HG03159 (cell line): ENCODE data around the gene SPINK1.
A peak's percentile ranks its signal among the peaks of the same experiment; 100 is the strongest.
"Not testable (repeated sequence)": the region's sequence is repeated elsewhere in the genome, so short reads cannot be mapped to it uniquely, and the experiment has no call there.

Experiments used
- ATAC-seq: cut with Tn5 transposase; IDR thresholded peaks from one replicate; pipeline ENCODE4 v1.9.1; 2021; ENCODE audit warnings: mild to moderate bottlenecking, moderate library complexity; ENCODE audit not compliant: unreplicated experiment

The SPINK1 gene

DNA sequence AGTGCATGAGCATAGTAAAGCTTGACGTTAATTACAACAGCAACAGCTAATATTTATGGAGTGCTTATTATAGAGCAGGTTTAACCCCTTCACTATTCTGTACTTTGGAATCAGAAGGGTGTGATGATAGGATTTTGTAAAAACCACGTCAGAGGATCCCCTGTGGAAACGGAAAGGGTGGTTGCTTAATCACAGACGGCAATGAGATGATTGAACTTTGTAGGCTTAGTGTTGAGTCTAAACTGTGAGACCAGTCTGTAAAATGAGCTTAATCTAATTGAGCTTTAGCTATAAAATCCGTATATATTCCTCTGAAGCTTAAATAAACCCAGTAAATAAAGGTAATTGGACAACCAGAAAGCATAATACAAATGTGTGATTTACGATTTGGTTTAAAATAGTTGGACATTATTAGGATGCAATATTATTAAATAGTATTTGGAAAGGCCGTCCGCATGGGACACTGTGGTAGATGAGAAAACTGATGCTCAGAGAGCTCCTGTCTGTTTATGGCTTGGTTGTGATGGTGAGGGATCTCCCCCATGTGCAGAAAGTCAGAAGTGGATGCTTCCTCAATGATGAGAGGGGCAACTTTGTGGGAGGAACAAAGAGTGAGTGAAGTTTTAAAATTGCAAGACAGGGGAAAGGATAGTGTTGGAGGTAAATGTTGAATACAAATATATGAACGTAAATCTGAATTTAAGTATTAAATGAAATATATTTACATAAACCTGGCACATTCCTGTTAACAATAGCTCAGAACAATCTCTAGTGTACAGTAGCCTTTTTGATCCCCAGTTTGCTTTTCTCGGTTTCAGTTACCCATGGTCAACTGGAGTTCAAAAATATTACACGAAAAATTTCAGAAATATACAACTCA is 23.7 kb upstream of the SPINK1 start:
- ATAC-seq, result no peak

- ATAC-seq, result no peak
These were observed 22.9 kb upstream of the SPINK1 start for GRCh38 chr5:147854331-147854730.

DNA sequence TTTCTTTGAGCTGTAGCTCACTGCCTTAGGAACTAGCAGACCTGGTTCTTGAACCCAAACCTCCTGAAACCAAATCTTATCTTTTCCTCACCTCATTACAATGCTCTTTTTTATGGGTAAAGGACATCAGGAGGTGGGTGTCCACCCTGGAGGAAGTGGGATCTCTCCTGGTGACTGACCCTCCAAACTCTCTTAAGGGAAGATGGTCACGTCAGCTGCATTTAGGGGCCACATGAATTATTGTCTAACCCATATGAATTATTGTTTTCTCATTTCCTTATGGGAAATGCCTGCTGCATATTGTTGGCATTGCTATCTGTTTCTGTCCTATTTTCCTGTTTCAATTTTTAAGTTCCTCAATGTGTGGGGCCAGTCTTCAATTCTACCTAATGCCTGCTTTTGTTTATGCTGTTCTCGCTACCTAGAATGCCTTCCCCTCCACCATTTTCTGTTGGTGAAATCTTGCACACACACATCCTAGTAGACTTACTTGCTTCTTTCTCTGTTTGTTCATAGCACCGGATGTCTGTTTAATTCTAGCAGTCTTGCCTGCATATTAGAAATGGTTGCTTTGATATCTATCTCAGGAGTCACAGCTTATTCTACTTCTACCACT is 22.0 kb upstream of the SPINK1 start:
- ATAC-seq, result no peak

- no peak for ATAC-seq
These were observed 20.9 kb upstream of the SPINK1 start for GRCh38 chr5:147852365-147852764.

GRCh38 chr5:147851578-147851977 is 20.1 kb upstream of the SPINK1 start:
- ATAC-seq, result no peak

DNA sequence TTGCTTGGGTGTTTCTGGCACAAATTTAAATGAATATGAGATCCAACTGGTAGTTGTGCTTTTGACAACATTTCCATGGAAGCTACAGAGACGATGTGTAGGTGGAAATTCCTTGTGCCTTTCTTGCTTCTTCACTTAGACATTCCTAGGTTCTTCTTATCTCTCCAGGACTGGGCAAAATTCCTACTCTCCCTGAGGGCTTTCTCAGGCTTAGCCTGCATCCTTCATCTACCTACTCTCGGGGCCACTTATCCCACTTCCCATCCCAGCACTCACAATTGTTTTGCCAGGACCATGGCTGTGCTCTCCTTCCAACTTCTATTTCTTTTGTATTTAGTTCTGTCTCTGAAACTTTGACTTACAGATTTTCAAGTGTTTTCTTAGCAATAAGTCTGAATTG is 17.8 kb upstream of the SPINK1 start:
- no peak for ATAC-seq

- ATAC-seq, result no peak
These were observed 14.1 kb upstream of the SPINK1 start for GRCh38 chr5:147845618-147846017.

DNA sequence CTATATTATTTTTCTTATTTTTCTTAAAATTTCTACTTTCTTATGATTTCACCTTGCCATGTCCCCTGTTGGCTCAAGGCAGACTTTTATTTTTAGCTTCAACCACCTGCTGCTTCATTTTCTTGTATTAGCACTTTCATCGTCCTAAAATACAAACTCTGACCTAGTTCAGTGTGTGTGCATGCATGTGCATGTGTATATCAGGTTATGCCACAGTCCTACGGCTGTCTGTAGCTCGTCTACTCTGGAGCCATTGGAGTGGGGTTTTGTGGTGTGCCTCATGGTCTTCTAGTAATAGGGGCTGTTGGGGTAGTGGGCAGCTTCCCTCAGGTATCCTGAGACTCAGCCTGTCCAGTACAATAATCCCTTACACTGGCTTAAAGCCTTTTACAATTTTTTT is 13.4 kb upstream of the SPINK1 start:
- ATAC-seq, result no peak

- ATAC-seq, result no peak
These were observed 11.4 kb upstream of the SPINK1 start for GRCh38 chr5:147842869-147843268.

- ATAC-seq, result no peak
These were observed 5.0 kb upstream of the SPINK1 start for GRCh38 chr5:147836439-147836838.

- ATAC-seq, result no peak
These were observed 3.9 kb upstream of the SPINK1 start for GRCh38 chr5:147835386-147835798.

DNA sequence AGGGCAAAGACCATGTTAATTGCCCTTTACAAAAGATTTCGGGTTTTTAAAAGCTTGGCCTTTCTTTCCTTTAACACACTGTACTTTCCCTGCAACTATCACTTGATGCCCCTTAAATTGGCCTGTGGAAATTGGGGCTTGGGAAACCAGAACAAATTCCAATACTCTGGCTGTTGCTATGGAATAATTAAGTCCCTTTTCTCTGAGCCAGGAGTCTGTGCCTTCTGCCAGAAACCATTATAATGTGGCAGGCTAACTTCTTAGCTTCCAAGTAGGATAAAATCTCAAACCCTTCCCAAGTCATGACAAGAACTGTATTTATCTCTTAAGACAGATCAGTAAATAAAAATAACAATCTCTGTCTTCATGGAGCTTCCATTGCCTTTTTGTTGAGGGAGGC is 1.1 kb upstream of the SPINK1 start:
- no peak for ATAC-seq

GRCh38 chr5:147830035-147830434 is 1.4 kb downstream of the SPINK1 start:
- no peak for ATAC-seq

- not testable (repeated sequence) for ATAC-seq
These were observed 4.5 kb downstream of the SPINK1 start for GRCh38 chr5:147827017-147827416.

DNA sequence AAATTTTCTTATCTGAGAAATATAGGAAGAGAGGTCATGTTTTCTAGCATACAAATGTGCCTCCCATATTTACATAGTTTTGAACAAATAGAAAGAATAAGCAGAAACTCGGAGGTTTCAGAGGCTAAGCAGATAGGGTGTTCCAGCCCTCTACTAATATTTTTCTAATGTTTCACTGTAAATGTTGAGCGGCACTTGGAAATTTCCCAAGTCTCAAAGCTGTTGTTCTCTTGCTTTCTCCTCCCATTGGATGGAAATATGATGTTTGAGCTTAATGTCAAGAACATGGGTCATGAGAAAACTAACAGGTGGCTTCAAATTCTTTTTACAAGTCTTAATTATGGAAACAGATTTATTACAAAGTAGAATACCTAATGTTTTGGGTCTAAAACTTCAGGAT is 5.1 kb downstream of the SPINK1 start:
- no peak for ATAC-seq

- peak; percentile 92 for ATAC-seq
These were observed 8.6 kb downstream of the SPINK1 start for GRCh38 chr5:147822686-147823491.

DNA sequence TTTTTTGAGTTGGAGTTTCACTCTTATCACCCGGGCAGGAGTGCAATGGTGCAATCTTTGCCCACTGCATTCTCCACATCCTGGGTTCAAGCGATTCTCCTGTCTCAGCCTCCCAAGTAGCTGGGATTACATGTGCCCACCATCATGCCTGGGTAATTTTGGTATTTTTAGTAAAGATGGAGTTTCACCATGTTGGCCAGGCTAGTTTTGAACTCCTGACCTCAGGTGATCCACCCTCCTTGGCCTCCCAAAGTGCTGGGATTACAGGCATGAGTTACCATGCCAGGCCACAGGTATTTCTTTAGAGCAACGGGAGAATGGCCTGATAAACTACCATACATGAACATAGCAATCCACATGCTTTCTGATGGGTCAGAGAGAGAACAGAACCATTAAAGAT is 9.2 kb downstream of the SPINK1 start:
- ATAC-seq, result peak; percentile 13

- ATAC-seq, result no peak
These were observed 9.7 kb downstream of the SPINK1 start for GRCh38 chr5:147821766-147822165.

DNA sequence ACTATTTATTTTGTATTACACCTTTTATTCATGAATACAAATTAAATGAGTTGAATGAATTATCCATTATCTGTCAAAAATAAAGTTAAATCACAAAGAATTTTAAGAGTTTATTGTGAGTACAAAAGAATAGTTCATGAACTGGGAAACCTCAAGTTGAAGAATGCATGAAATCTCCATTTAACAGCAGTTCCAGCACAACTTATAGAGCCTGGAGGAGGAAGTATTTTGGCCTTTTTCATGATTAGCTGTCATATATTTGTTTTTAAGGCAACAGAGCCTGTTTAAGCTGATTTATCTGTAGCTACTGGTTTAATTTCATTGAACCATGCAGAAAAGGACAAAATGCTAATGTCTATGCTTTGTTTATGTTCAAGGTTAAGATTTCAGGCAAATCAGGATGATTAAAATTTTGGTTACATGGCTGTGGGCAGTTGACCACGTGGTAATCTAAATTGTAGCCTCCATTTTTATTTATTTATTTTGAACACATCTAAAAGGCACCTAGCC is 12.2 kb downstream of the SPINK1 start:
- ATAC-seq, result no peak

GRCh38 chr5:147818290-147818689 is 13.2 kb downstream of the SPINK1 start:
- no peak for ATAC-seq

- ATAC-seq, result no peak
These were observed 17.8 kb downstream of the SPINK1 start for GRCh38 chr5:147813696-147814095.
